ENCODE results near the gene ASTN2. TPM values are rescaled to one million over a fixed set of nuclear protein-coding genes. Genes with fewer than 3 reads are reported as not detected.

The ASTN2 gene
- polyA plus RNA-seq, 2 of the 4 experiments (the other 2 are of a cell fraction): 5.8 to 11.6 TPM

- WGBS (ENCODE audit: missing lambda C conversion rate): 34% methylated on average over 7 of the region's 7 CpGs
- Histone ChIP-seq H3K4me3 (no peak overlapping the region), H3K9me3 (no peaks in the 10 kb centered on the region), H3K4me1 (no peaks in the 10 kb centered on the region), H3K4me2 (no peak overlapping the region), H3K27ac (no peak overlapping the region)
- DNase-seq (ENCODE audit: low read depth in 1 of 2, low spot score in 1 of 2) (no peak), ATAC-seq (no peak), FAIRE-seq (no peak)
- no peak for TF ChIP-seq GATA3 (IDR thresholded peaks at IDR 0.05; ENCODE audit: borderline replicate concordance)
- no peak for TF ChIP-seq SMC3 (IDR thresholded peaks at IDR 0.05)
- TF ChIP-seq FOSL2 (IDR thresholded peaks at IDR 0.05): no peak
- no peak for TF ChIP-seq FOSL2 (CRISPR knock-in tag; IDR thresholded peaks at IDR 0.05)
- TF ChIP-seq E2F6 (IDR thresholded peaks at IDR 0.05; ENCODE audit: borderline replicate concordance, low read depth): no peak
- TF ChIP-seq ZFP36 (IDR thresholded peaks at IDR 0.05; ENCODE audit: borderline replicate concordance, partially characterized antibody): no peak
- no peak for TF ChIP-seq RCOR1 (IDR thresholded peaks at IDR 0.05; ENCODE audit: low read depth, low read length)
- no peak for TF ChIP-seq HOXA7 (CRISPR knock-in tag; IDR thresholded peaks at IDR 0.05)
- TF ChIP-seq RFX5 (IDR thresholded peaks at IDR 0.05): no peak
- no peak for TF ChIP-seq POLR2AphosphoS2 (conservative IDR thresholded peaks at IDR 0.05; ENCODE audit: low read length)
- ChIA-PET POLR2A (no interaction called here), CTCF (no interaction called here)
Measured at GRCh38 chr9:117278471-117279035, 136.3 kb downstream of the ASTN2 start.

- Histone ChIP-seq H3K4me1 (no peaks in the 10 kb centered on the region), H3K27ac (no peak overlapping the region), H3K4me3 (no peak overlapping the region), H3K4me2 (no peak overlapping the region), H3K9me3 (no peaks in the 10 kb centered on the region)
- 12% methylated on average over 4 of the region's 4 CpGs for WGBS (ENCODE audit: missing lambda C conversion rate)
- no peak for ATAC-seq
- TF ChIP-seq KDM1A (IDR thresholded peaks at IDR 0.05; ENCODE audit: low read depth): no peak
- TF ChIP-seq RFX5 (IDR thresholded peaks at IDR 0.05): no peak
- no peak for TF ChIP-seq NFE2L2 (conservative IDR thresholded peaks at IDR 0.05; ENCODE audit: low read length)
- TF ChIP-seq CTCF (IDR thresholded peaks at IDR 0.05): no peak
- no peak for TF ChIP-seq TFCP2L1 (CRISPR knock-in tag; IDR thresholded peaks at IDR 0.05)
- TF ChIP-seq FOSB (CRISPR knock-in tag; IDR thresholded peaks at IDR 0.05): no peak
- no peak for TF ChIP-seq SMC3 (IDR thresholded peaks at IDR 0.05)
- TF ChIP-seq RNF2 (IDR thresholded peaks at IDR 0.05; ENCODE audit: borderline replicate concordance, low read depth): no peak
- no peak for TF ChIP-seq REST (IDR thresholded peaks at IDR 0.05)
- TF ChIP-seq EHMT2 (IDR thresholded peaks at IDR 0.05; ENCODE audit: low read depth): no peak
- TF ChIP-seq HMGXB4 (CRISPR knock-in tag; IDR thresholded peaks at IDR 0.05; ENCODE audit: borderline replicate concordance): no peak
- no peak for TF ChIP-seq HDAC2 (IDR thresholded peaks at IDR 0.05)
- TF ChIP-seq CBX2 (IDR thresholded peaks at IDR 0.05; ENCODE audit: borderline replicate concordance, low read depth): no peak
- TF ChIP-seq JUN (IDR thresholded peaks at IDR 0.05): no peak
- no peak for TF ChIP-seq KDM5A (IDR thresholded peaks at IDR 0.05)
- TF ChIP-seq POLR2A (IDR thresholded peaks at IDR 0.05; ENCODE audit: low read length): no peak
- no peak for TF ChIP-seq HES2 (IDR thresholded peaks at IDR 0.05)
- no peak for TF ChIP-seq ZSCAN20 (CRISPR knock-in tag; IDR thresholded peaks at IDR 0.05)
- TF ChIP-seq PBX3 (IDR thresholded peaks at IDR 0.05): no peak
- POLR2A ChIA-PET: no interaction called here
- no peak for FAIRE-seq
- no peak for DNase-seq (ENCODE audit: low read depth in 1 of 2, low spot score in 1 of 2)
- CTCF ChIA-PET: no interaction called here
Measured at GRCh38 chr9:117278020-117278419, 136.8 kb downstream of the ASTN2 start.
